Neural progenitor cell (in vitro differentiated cells): ENCODE data around the gene EIF2AK3. TPM values are rescaled to one million over a fixed set of nuclear protein-coding genes. Genes with fewer than 3 reads are reported as not detected.

ENCODE experiments used
- DNase-seq: peaks from one replicate; pipeline ENCODE4 v3.0.0-alpha.2; 2016; ENCODE audit warnings: low spot score
- H2AFZ ChIP-seq: fragments of 200-600 bp; sonication (generic); replicated peaks from 2 replicates; pipeline ENCODE4 v1.6.1; 2016; ENCODE audit warnings: antibody characterized with exemption
- H3F3A ChIP-seq: fragments of 200-600 bp; sonication (generic); 2 replicates; pipeline ENCODE4 v1.6.1; 2016; ENCODE audit warnings: antibody characterized with exemption, low read depth
- H3K27ac ChIP-seq: fragments of 200-600 bp; sonication (generic); 2 replicates; pipeline ENCODE4 v1.5.1; 2016; ENCODE audit warnings: mild to moderate bottlenecking
- H3K27me3 ChIP-seq: fragments of 200-600 bp; sonication (generic); 2 replicates; pipeline ENCODE4 v1.6.1; 2016; ENCODE audit warnings: mild to moderate bottlenecking, moderate library complexity
- H3K36me3 ChIP-seq: fragments of 200-600 bp; sonication (generic); 2 replicates; pipeline ENCODE4 v1.5.1; 2016
- H3K4me1 ChIP-seq: fragments of 200-600 bp; sonication (generic); 2 replicates; pipeline ENCODE4 v1.6.1; 2016; ENCODE audit warnings: mixed run types
- H3K4me2 ChIP-seq: fragments of 200-600 bp; sonication (generic); 2 replicates; pipeline ENCODE4 v1.6.1; 2016
- H3K4me3 ChIP-seq: fragments of 200-600 bp; sonication (generic); 2 replicates; pipeline ENCODE4 v1.5.1; 2016
- H3K79me2 ChIP-seq: fragments of 200-600 bp; sonication (generic); 2 replicates; pipeline ENCODE4 v1.6.1; 2016; ENCODE audit warnings: low read depth
- H3K9ac ChIP-seq: fragments of 200-600 bp; sonication (generic); 2 replicates; pipeline ENCODE4 v1.6.1; 2016
- H3K9me3 ChIP-seq: fragments of 200-600 bp; sonication (generic); 2 replicates; pipeline ENCODE4 v1.5.1; 2016; ENCODE audit warnings: low read depth
- H4K20me1 ChIP-seq: fragments of 200-600 bp; sonication (generic); 2 replicates; pipeline ENCODE4 v1.6.1; 2016; ENCODE audit warnings: low read depth
- H3K27ac Mint-ChIP-seq: 3 replicates; pipeline ENCODE4 v1.8.0; 2021; ENCODE audit warnings: mixed read lengths
- H3K27me3 Mint-ChIP-seq: 2 replicates; pipeline ENCODE4 v1.8.0; 2022; ENCODE audit warnings: low read depth, mild to moderate bottlenecking, inconsistent platforms, moderate library complexity, mixed read lengths; ENCODE audit not compliant: insufficient read depth
- H3K36me3 Mint-ChIP-seq: 3 replicates; pipeline ENCODE4 v1.8.0; 2021; ENCODE audit warnings: mixed read lengths
- H3K4me1 Mint-ChIP-seq: 3 replicates; pipeline ENCODE4 v1.8.0; 2021; ENCODE audit warnings: mixed read lengths
- H3K4me3 Mint-ChIP-seq: 3 replicates; pipeline ENCODE4 v1.8.0; 2021; ENCODE audit warnings: mild to moderate bottlenecking, moderate library complexity, mixed read lengths
- H3K9me3 Mint-ChIP-seq: 3 replicates; pipeline ENCODE4 v1.8.0; 2020; ENCODE audit warnings: mixed read lengths
- EZH2 ChIP-seq: fragments of 200-600 bp; sonication (generic); IDR thresholded peaks from 2 replicates; pipeline ENCODE4 v1.6.1; 2017; ENCODE audit warnings: antibody characterized with exemption, mild to moderate bottlenecking, moderate library complexity
- EZH2phosphoT487 ChIP-seq: fragments of 200-600 bp; sonication (generic); IDR thresholded peaks from 2 replicates; pipeline ENCODE4 v1.6.1; 2017; ENCODE audit warnings: antibody characterized with exemption
- total RNA-seq: library from RNA; depleted of rRNA; stranded (reverse); fragments of >200 nt; gene quantifications from 2 replicates; pipeline ENCODE4 v1.2.3, GENCODE V29; 2015; ENCODE audit warnings: low replicate concordance
- TF ChIP-seq, protein P1 (sequence below): fragments of 200-600 bp; sonication (generic); IDR thresholded peaks from 2 replicates; pipeline ENCODE4 v1.5.1; 2017; ENCODE audit warnings: antibody characterized with exemption, mild to moderate bottlenecking

Gene EIF2AK3
- total RNA-seq, 1 donor from 2014 or later = 21.6 TPM

DNA sequence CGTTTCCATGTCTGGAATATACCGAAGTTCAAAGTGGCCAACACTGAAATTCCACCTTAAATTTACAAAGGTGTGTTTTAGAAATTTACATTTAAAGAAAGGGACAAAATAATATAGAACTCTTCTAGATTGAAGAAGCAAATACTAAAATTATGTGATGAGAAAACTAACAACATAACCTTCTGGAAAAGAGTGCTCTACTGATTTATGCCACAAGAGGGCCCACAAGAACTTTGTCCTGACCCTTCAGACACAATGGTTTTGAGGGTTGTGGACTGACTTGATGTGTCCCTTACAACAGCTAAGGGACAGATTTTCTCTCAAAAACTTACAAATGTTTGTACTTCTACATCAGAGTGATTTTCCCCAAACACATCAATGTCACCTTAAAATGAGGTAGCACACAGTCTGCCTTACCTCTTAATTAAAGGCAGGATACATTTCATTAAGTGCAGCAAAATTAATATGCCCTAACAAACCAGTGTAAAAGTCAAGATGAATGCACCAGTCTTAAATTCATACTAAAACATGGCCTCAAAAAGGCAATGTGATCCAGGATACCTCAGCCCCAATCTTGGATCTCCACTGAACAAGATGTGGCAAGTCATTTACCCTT lies 36.2 kb downstream of the EIF2AK3 start:
- Histone ChIP-seq H3K9me3 (no peaks in the 10 kb centered on the region), H2AFZ (no peak overlapping the region), H3K36me3 (peaks cover 10% of the 10 kb centered on the region), H3K4me1 (peaks cover 4% of the 10 kb centered on the region), H3K79me2 (no peaks in the 10 kb centered on the region), H3K27me3 (no peaks in the 10 kb centered on the region), H3K27ac (no peak overlapping the region), H3K4me2 (no peak overlapping the region), H4K20me1 (peaks cover 4% of the 10 kb centered on the region), H3F3A (peaks cover 5% of the 10 kb centered on the region), H3K9ac (no peak overlapping the region), H3K4me3 (no peak overlapping the region)
- Mint-ChIP-seq H3K9me3 (no peaks in the 10 kb centered on the region), H3K4me3 (no peak overlapping the region), H3K27ac (no peak overlapping the region), H3K36me3 (peaks cover 12% of the 10 kb centered on the region), H3K27me3 (peaks cover 2% of the 10 kb centered on the region), H3K4me1 (peaks cover 1% of the 10 kb centered on the region)
- TF ChIP-seq EZH2phosphoT487 = no peak
- TF ChIP-seq, protein P1, sequence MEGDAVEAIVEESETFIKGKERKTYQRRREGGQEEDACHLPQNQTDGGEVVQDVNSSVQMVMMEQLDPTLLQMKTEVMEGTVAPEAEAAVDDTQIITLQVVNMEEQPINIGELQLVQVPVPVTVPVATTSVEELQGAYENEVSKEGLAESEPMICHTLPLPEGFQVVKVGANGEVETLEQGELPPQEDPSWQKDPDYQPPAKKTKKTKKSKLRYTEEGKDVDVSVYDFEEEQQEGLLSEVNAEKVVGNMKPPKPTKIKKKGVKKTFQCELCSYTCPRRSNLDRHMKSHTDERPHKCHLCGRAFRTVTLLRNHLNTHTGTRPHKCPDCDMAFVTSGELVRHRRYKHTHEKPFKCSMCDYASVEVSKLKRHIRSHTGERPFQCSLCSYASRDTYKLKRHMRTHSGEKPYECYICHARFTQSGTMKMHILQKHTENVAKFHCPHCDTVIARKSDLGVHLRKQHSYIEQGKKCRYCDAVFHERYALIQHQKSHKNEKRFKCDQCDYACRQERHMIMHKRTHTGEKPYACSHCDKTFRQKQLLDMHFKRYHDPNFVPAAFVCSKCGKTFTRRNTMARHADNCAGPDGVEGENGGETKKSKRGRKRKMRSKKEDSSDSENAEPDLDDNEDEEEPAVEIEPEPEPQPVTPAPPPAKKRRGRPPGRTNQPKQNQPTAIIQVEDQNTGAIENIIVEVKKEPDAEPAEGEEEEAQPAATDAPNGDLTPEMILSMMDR = peak; percentile 85
- DNase-seq = peak; percentile 69

DNA sequence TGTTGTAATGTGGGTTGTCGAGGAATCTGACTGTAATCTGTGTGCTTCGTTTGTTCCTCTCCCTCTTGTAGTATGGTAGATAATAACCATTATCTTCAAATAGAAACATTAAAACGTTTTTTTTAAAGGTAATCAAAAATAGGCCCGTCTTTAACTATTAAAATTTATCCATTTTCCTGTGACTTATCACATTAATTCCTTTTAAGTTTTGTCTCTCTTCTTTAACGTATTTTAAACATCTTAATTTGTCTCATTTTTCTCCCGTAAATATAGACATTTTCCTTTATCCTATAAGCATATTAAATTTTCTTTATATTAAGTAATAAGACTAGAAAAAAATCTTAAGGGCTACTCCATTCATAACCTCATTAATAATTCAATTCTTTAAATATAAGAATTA lies 41.3 kb downstream of the EIF2AK3 start:
- TF ChIP-seq EZH2 (no peak), EZH2phosphoT487 (no peak)
- TF ChIP-seq, protein P1 = no peak
- H3K27ac Mint-ChIP-seq = no peak overlapping the region
- Histone ChIP-seq H3K4me2 (no peak overlapping the region), H3K9me3 (no peaks in the 10 kb centered on the region), H2AFZ (no peak overlapping the region), H3F3A (no peaks in the 10 kb centered on the region), H3K27ac (no peak overlapping the region), H3K4me1 (no peaks in the 10 kb centered on the region), H4K20me1 (no peaks in the 10 kb centered on the region), H3K79me2 (no peaks in the 10 kb centered on the region), H3K4me3 (no peak overlapping the region), H3K9ac (no peak overlapping the region), H3K27me3 (no peaks in the 10 kb centered on the region), H3K36me3 (peaks cover 14% of the 10 kb centered on the region)
- no peak overlapping the region for H3K4me3 Mint-ChIP-seq
- H3K9me3 Mint-ChIP-seq = no peaks in the 10 kb centered on the region
- peaks cover 12% of the 10 kb centered on the region for H3K36me3 Mint-ChIP-seq
- H3K27me3 Mint-ChIP-seq = peaks cover 2% of the 10 kb centered on the region
- no peaks in the 10 kb centered on the region for H3K4me1 Mint-ChIP-seq
- no peak for DNase-seq

DNA sequence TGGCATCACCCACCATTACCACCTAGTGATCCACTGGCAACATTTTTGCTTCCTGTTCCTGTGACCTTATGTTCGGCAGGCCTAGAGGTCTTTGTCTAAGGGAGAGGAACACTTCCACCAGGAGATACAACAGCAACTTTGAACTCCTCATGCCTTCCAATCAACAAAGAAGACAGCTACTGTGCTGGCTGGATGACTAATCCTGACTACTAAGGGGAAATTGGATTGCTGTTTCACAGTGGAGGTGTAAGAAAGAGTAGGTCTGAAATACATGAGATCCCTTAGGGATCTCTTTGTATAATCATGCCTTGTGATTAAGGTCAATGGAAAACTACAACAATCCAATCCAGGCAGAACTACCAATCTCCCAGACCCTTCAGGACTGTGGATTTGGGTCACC lies 45.2 kb downstream of the EIF2AK3 start:
- H3F3A ChIP-seq = no peaks in the 10 kb centered on the region
- Mint-ChIP-seq H3K4me3 (no peak overlapping the region), H3K27ac (no peak overlapping the region), H3K9me3 (no peaks in the 10 kb centered on the region), H3K36me3 (peaks cover 7% of the 10 kb centered on the region), H3K27me3 (peaks cover 2% of the 10 kb centered on the region), H3K4me1 (no peaks in the 10 kb centered on the region)
- no peaks in the 10 kb centered on the region for H3K27me3 ChIP-seq
- no peaks in the 10 kb centered on the region for H3K4me1 ChIP-seq
- no peak overlapping the region for H3K4me2 ChIP-seq
- H3K9ac ChIP-seq = no peak overlapping the region
- H3K27ac ChIP-seq = no peak overlapping the region
- H4K20me1 ChIP-seq = no peaks in the 10 kb centered on the region
- TF ChIP-seq EZH2 = no peak
- TF ChIP-seq EZH2phosphoT487 = no peak
- TF ChIP-seq, protein P1 = no peak
- no peak overlapping the region for H2AFZ ChIP-seq
- no peak for DNase-seq
- H3K79me2 ChIP-seq = no peaks in the 10 kb centered on the region
- peaks cover 3% of the 10 kb centered on the region for H3K36me3 ChIP-seq
- no peaks in the 10 kb centered on the region for H3K9me3 ChIP-seq
- H3K4me3 ChIP-seq = no peak overlapping the region
